GM23248 (cell line): ENCODE measurements around the gene RIMS3. TPM values are rescaled to one million over a fixed set of nuclear protein-coding genes. Genes with fewer than 3 reads are reported as not detected.

Experiments used
- DNase-seq: peaks from one replicate; pipeline ENCODE4 v3.0.0-alpha.2; 2015
- H2AFZ ChIP-seq: fragments of 200-600 bp; sonication (generic); 2 replicates; pipeline ENCODE4 v1.6.1; 2016; ENCODE audit warnings: antibody characterized with exemption
- H3F3A ChIP-seq: fragments of 200-600 bp; sonication (generic); 2 replicates; pipeline ENCODE4 v1.6.1; 2016; ENCODE audit warnings: mild to moderate bottlenecking, antibody characterized with exemption, mixed run types; ENCODE audit not compliant: insufficient read depth
- H3K27ac ChIP-seq: fragments of 200-600 bp; sonication (generic); 2 replicates; pipeline ENCODE4 v1.5.1; 2016; ENCODE audit warnings: mild to moderate bottlenecking
- H3K27me3 ChIP-seq: fragments of 200-600 bp; sonication (generic); replicated peaks from 2 replicates; pipeline ENCODE4 v1.6.1; 2016; ENCODE audit warnings: mild to moderate bottlenecking; ENCODE audit not compliant: insufficient read depth
- H3K36me3 ChIP-seq: fragments of 200-600 bp; sonication (generic); 2 replicates; pipeline ENCODE4 v1.6.1; 2016; ENCODE audit warnings: low read depth, mild to moderate bottlenecking
- H3K4me1 ChIP-seq: fragments of 200-600 bp; sonication (generic); 2 replicates; pipeline ENCODE4 v1.6.1; 2016; ENCODE audit warnings: mild to moderate bottlenecking; ENCODE audit not compliant: insufficient read depth
- H3K4me2 ChIP-seq: fragments of 200-600 bp; sonication (generic); one replicate; pipeline ENCODE4 v1.6.1; 2016; ENCODE audit warnings: mild to moderate bottlenecking; ENCODE audit not compliant: unreplicated experiment
- H3K4me3 ChIP-seq: fragments of 200-600 bp; sonication (generic); 2 replicates; pipeline ENCODE4 v1.5.1; 2016; ENCODE audit warnings: mild to moderate bottlenecking
- H3K79me2 ChIP-seq: fragments of 200-600 bp; sonication (generic); 2 replicates; pipeline ENCODE4 v1.6.1; 2016; ENCODE audit warnings: mild to moderate bottlenecking; ENCODE audit not compliant: insufficient read depth
- H3K9ac ChIP-seq: fragments of 200-600 bp; sonication (generic); 2 replicates; pipeline ENCODE4 v1.6.1; 2016; ENCODE audit warnings: mild to moderate bottlenecking
- H3K9me2 ChIP-seq: fragments of 200-600 bp; sonication (generic); 2 replicates; pipeline ENCODE4 v1.6.1; 2016; ENCODE audit warnings: mixed run types, mild to moderate bottlenecking, moderate library complexity; ENCODE audit not compliant: insufficient read depth
- H3K9me3 ChIP-seq: fragments of 200-600 bp; sonication (generic); one replicate; pipeline ENCODE4 v1.6.1; 2017; ENCODE audit warnings: low read depth
- H4K20me1 ChIP-seq: fragments of 200-600 bp; sonication (generic); 2 replicates; pipeline ENCODE4 v1.6.0; 2016; ENCODE audit not compliant: insufficient read depth
- EZH2 ChIP-seq: fragments of 200-600 bp; sonication (generic); IDR thresholded peaks from 2 replicates; pipeline ENCODE4 v1.6.1; 2018; ENCODE audit warnings: antibody characterized with exemption, mild to moderate bottlenecking; ENCODE audit not compliant: insufficient read depth, poor library complexity, severe bottlenecking
- EZH2phosphoT487 ChIP-seq: fragments of 200-600 bp; sonication (generic); IDR thresholded peaks from 2 replicates; pipeline ENCODE4 v1.6.1; 2018; ENCODE audit warnings: antibody characterized with exemption, moderate library complexity, mild to moderate bottlenecking, low read depth; ENCODE audit not compliant: insufficient read depth
- WGBS, 2 experiments: methylation state at CpG; one replicate each; pipeline ENCODE4 v1.1.6; 2015 to 2017; ENCODE audit warnings: low lambda C conversion rate in 2 of 2, low coverage in 1 of 2; ENCODE audit errors: missing lambda C conversion rate in 2 of 2; 5-methylcytosine and 5-hydroxymethylcytosine counted together
- in situ Hi-C: fragments of 300-500 bp; cut with MboI; formaldehyde crosslinking; loops from 2 replicates; pipeline ENCODE4 v1.15.0; 2020
- polyA plus RNA-seq: library from polyadenylated mRNA; unstranded; fragments of >200 nt; fragmentation: Nextera tagmentation; extraction: Ambion mirVana; gene quantifications from 2 replicates; pipeline ENCODE4 v1.2.1, GENCODE V29; 2016
- total RNA-seq: library from RNA; depleted of rRNA; stranded (reverse); fragments of >200 nt; shearing (Covaris generic); gene quantifications from 2 replicates; pipeline ENCODE4 v1.2.3, GENCODE V29; 2014

Gene RIMS3
- total and polyA plus RNA-seq, 2 experiments from 2014 or later: 0.18 TPM; not detected in 1

DNA sequence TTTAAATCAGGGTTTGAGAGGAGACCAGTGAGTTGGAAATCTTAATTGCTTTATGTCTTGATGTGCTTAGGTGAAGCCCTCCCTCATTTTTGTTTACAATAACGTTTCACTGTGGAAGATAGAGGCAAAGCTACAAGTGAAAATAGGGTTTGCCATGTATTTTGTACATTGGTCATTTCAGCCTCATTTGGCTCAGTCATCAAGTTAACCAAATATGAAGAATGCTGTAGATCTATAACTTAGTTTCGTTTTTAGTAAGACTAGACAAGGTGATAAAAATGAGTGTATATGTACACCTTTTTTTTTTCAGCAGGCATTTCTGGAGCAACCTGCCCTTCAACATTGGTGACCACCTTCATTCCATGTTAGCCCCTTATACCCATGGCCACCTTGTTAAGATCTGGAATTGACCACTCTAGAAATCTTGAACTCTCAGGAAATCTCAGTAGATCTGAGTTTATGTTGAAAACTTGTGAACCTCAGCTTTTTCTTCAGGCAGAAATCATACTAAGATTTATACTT lies 28.9 kb upstream of the RIMS3 start:
- Histone ChIP-seq H3F3A (peaks cover 35% of the 10 kb centered on the region), H3K27ac (no peak overlapping the region), H3K27me3 (no peaks in the 10 kb centered on the region), H3K79me2 (peaks cover 81% of the 10 kb centered on the region), H3K4me1 (peaks cover 19% of the 10 kb centered on the region), H3K9me2 (no peaks in the 10 kb centered on the region), H3K36me3 (no peaks in the 10 kb centered on the region), H3K4me3 (no peak overlapping the region), H3K4me2 (no peak overlapping the region), H2AFZ (no peak overlapping the region), H3K9me3 (no peaks in the 10 kb centered on the region), H4K20me1 (no peaks in the 10 kb centered on the region), H3K9ac (no peak overlapping the region)
- in situ Hi-C loops: no loop called here
- TF ChIP-seq EZH2phosphoT487 (no peak), EZH2 (no peak)
- WGBS, 2 experiments: 94 to 97% methylated on average over 2 of the region's 2 CpGs
- no peak for DNase-seq

DNA sequence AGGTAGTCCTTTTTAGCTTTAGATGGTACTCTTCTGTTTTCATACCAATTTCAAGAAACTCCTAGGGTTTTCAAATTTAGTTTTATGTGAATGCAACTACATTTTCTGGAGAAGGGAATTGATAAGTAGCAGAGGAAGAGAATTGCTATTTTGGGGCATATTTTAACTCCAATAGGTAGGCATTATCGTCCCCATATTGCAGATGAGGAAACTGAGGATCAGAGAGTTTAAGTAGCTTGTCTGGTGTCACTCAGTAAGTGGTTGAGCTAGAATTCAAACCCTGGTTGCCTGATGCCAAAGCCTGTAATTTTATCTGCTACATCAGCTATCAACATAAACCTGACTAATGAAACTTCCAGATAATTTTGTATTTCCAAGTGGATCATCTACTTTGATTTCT lies 27.9 kb upstream of the RIMS3 start:
- no peak for TF ChIP-seq EZH2
- no peak for TF ChIP-seq EZH2phosphoT487
- no peaks in the 10 kb centered on the region for H3K36me3 ChIP-seq
- H3K79me2 ChIP-seq: peaks cover 71% of the 10 kb centered on the region
- DNase-seq: no peak
- WGBS, 2 experiments: 96 to 97% methylated on average over 1 of the region's 1 CpG
- in situ Hi-C loops: no loop called here
- no peaks in the 10 kb centered on the region for H3K9me2 ChIP-seq
- H3K27ac ChIP-seq: peak overlapping the region; percentile 93
- peaks cover 15% of the 10 kb centered on the region for H3K4me1 ChIP-seq
- H3K4me2 ChIP-seq: peak overlapping the region; percentile 96
- no peaks in the 10 kb centered on the region for H3K9me3 ChIP-seq
- peak overlapping the region; percentile 99 for H3K9ac ChIP-seq
- H3F3A ChIP-seq: peaks cover 37% of the 10 kb centered on the region
- peak overlapping the region; percentile 95 for H3K4me3 ChIP-seq
- no peaks in the 10 kb centered on the region for H3K27me3 ChIP-seq
- H2AFZ ChIP-seq: peak overlapping the region; percentile 92
- H4K20me1 ChIP-seq: no peaks in the 10 kb centered on the region

DNA sequence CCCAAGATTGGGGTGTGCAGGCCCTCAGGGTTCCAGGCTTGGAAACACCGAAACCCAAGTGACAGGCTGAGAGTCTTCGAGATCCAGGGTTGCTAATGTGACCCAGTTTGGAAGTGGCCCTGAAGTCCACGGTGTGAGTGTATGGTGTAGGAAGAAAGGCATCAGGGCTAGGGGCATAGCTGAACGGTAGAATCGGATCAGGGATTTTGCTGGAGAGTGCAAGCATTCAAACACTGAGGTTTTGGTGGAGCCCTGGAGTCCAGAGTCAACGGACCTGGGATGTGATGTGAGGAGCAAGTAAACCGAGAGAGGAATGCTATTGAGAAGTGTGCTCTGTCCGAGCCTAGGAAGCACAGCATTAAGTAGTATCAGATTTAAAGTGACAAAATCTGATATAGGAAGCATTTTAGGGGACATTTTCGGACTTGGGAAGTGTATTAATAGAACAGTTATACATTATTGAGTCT lies 27.0 kb upstream of the RIMS3 start:
- peak overlapping the region; percentile 99 for H3K9ac ChIP-seq
- TF ChIP-seq EZH2: no peak
- TF ChIP-seq EZH2phosphoT487: no peak
- H3F3A ChIP-seq: peaks cover 37% of the 10 kb centered on the region
- H4K20me1 ChIP-seq: no peaks in the 10 kb centered on the region
- no peaks in the 10 kb centered on the region for H3K9me3 ChIP-seq
- no peaks in the 10 kb centered on the region for H3K36me3 ChIP-seq
- WGBS, 2 experiments: 1 to 2% methylated on average over 9 of the region's 9 CpGs
- in situ Hi-C loops: no loop called here
- H3K27me3 ChIP-seq: no peaks in the 10 kb centered on the region
- H3K4me2 ChIP-seq: peak overlapping the region; percentile 96
- peak overlapping the region; percentile 92 for H2AFZ ChIP-seq
- peaks cover 15% of the 10 kb centered on the region for H3K4me1 ChIP-seq
- H3K9me2 ChIP-seq: no peaks in the 10 kb centered on the region
- DNase-seq: peak; percentile 64
- peaks cover 61% of the 10 kb centered on the region for H3K79me2 ChIP-seq
- peak overlapping the region; percentile 95 for H3K4me3 ChIP-seq
- peak overlapping the region; percentile 93 for H3K27ac ChIP-seq

DNA sequence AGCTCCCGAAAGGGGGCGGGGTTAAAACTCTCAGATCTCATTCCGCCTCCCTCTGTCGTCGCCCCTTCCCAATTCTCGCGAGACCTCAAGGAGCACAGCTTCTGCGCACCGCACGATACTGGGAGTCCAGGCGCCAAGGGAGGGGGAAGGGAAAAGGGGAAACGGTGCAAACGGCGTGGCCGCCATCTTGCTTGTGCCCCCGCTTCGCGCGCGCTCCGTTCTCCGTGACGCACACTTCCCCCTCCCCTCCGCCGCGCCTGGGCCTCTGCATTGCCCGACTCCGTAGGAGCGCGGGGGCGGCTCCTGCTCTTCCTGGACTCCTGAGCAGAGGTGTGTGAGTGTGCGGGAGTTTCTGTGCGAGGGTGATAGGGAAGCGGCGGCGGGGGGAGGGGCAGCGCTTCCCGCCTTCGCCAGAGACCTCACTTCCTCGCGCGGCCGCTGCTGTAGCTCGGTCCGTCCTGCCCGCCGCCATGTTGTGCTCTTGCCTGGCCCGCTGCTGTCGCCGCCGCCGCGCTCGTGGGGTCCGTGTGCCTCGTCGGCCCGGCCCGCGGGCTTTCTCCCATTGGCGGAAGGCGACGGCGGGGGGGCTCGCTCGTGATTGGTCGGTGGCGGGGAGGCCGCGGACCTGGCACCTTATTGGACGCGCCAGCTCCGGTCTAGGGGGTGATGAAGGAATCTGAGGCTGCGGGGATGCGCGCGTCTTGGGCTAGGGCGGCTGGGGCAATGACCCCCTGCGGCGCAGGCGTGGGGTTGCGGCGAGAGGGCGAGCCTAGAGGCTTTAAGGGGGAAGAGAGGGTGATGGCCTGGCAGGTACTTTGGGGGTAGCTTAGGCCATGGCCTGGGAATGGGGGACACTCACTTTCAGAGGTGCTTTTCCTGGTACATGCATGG lies 26.3 kb upstream of the RIMS3 start, which contains the start of gene NFYC:
Gene NFYC (plus strand): TSS at position 167 of the 891 bp plus-strand sequence. CDS start 47,140 bp downstream, outside the sequence.
- H4K20me1 ChIP-seq: no peaks in the 10 kb centered on the region
- peaks cover 37% of the 10 kb centered on the region for H3F3A ChIP-seq
- WGBS, 2 experiments: 1 to 2% methylated on average over 67 to 74 of the region's 84 CpGs
- H3K27me3 ChIP-seq: no peaks in the 10 kb centered on the region
- no peaks in the 10 kb centered on the region for H3K36me3 ChIP-seq
- in situ Hi-C loops: no loop called here
- peak within 1 kb of the TSS; percentile 92 for H2AFZ ChIP-seq
- H3K9me2 ChIP-seq: no peaks in the 10 kb centered on the region
- peak within 1 kb of the TSS; percentile 96 for H3K4me2 ChIP-seq
- peak; percentile 99 for DNase-seq
- H3K9me3 ChIP-seq: no peaks in the 10 kb centered on the region
- H3K79me2 ChIP-seq: peaks cover 55% of the 10 kb centered on the region
- TF ChIP-seq EZH2 (no peak), EZH2phosphoT487 (no peak)
- H3K27ac ChIP-seq: peak within 1 kb of the TSS; percentile 93
- peak within 1 kb of the TSS; percentile 99 for H3K9ac ChIP-seq
- peak within 1 kb of the TSS; percentile 95 for H3K4me3 ChIP-seq
- H3K4me1 ChIP-seq: peaks cover 15% of the 10 kb centered on the region
